GM18505 (cell line): ENCODE data around the gene HADHB.

ENCODE experiments used
- ATAC-seq: cut with Tn5 transposase; IDR thresholded peaks from one replicate; pipeline ENCODE4 v1.9.1; 2021; ENCODE audit not compliant: unreplicated experiment
- POLR2A ChIP-seq: IDR thresholded peaks from 4 replicates; pipeline ENCODE4 v1.6.1; 2011; ENCODE audit warnings: borderline replicate concordance; ENCODE audit not compliant: insufficient read depth, insufficient read length; ENCODE audit errors: extremely low read depth

The HADHB gene

DNA sequence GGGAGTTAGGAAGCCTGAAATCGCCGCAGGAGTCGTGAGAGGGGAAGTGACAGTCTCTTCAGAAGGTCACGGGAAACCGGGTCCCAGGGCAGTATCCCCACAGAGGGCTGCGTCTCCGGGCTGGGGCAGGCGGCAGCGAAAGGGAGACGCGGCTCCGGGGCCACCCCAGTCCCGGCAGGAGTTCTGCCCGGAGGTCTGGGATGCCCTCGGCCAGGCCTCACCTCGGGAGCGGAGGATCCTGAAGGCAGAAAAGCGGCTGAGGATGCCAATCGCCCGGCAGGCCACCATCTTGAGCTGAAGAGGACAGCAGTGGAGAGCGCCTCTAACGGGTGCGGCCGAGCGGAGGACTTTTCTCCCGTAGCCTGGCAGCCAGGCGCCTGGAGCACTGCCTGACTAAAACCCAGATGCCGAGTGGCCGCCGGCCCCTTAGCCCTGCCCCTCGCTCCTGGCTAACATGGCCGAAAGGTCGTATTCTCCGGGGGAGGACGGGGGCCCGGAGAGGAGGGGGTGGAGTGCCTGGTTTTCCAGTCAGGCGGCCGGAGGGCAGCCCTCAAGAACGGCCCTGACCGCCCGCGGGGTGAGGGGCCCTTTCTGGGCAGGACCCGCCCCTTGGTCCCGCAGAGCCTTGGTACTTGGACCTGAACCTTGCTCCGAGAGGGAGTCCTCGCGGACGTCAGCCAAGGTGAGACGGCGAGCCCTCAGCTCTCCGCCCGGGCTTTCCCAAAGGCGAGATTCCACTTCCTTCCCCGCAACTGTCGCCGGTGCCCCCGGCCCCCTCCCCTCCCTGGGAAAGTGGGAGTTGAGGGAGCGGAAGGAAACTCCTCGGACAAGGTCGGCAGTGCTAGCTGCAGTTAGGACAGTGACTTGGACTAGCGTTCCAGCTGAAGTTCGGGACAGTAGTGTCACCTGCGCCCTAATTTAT is at the start of gene HADHB, which contains the start of gene HADHA:
Gene HADHB (plus strand): TSS at position 631 of the 922 bp plus-strand sequence. CDS start 9,316 bp downstream, outside the sequence.
Gene HADHA (minus strand): TSS at position 324 of the 922 bp plus-strand sequence. CDS start 36 bp downstream, at position 288.
- TF ChIP-seq POLR2A: peak; percentile 93
- peak; percentile 68 for ATAC-seq

DNA sequence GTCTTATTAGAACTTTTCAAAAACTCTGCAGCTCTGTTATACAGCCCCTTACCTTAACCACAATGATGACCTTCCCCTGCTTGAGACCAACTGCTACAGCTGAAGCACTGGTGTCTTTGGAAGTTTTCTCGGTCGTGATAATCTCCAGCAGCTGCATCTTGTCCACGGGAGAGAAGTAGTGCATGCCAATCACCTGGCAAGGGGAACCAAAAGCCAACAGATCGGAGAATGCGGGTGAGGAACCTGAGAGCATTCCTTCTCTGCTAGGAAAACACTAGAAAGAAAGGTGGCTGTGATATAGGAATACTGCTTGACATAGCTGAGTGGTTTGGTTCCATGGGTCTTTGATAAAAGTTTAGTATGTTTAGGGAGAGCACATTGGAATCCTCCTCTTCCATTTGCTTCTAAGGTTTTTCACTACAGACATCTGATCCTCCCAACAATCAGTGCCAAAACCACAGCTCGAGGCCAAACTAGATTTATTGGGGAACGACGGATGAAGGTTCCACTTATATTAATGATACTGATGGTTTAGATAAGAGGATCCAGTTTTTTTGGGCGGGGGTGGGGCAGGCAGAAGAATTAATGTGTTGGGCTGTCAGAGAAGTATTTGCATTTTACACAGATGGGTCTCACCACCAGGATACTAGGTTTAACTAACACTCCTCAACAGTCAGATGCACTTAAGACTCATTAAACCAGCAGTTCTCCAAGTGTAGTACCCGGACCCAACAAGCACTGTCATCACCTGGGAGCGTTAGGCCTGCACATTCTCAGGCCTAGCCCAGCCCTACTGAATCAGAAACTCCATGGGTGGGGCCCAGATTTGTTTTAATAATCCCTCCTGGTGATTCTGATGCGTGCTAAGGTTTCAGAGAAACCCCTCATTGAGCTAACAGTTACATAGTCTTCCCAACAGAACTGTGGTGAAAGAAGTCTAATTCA is 49.4 kb upstream of the HADHB start:
- no peak for TF ChIP-seq POLR2A
- ATAC-seq: no peak

DNA sequence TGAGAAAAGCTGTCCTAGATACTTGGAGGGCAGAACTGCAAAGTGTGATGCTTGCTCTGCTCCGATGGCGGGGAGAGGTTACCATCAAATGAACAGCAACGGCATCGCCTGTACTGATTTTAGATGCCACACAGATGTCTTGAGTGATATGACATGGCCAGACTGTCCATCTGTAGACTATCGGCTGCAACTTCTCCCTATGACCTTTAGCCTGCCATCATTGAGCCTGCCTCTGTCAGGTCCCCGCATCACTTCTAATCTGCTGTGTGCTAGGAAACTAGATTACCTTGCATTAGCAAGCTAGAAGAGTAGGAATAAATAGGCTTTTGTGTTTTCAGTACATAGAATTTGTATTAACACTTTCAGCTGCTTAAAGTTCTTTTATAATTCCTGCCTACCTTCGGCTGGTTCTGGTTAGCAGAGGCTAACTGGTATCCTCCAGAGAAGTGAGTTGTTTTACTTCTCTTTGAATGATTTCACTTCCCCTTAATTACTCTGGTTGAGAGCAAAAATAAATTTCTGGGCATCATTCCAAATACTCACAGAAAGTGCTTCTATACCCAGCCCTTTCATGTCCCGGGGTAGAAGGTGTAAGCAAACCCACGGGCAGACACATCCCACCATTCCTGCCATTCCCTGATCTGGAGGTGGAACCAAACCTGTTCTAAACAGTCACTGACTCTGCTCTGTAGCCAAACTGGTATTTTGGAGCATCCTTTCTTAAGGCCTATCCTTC is 47.9 kb upstream of the HADHB start:
- no peak for ATAC-seq
- TF ChIP-seq POLR2A: no peak

GRCh38 chr2:26197516-26197915 is 47.2 kb upstream of the HADHB start:
- ATAC-seq: no peak
- TF ChIP-seq POLR2A: no peak

- TF ChIP-seq POLR2A: no peak
- ATAC-seq: no peak
Measured at GRCh38 chr2:26202981-26203490, 41.7 kb upstream of the HADHB start.

DNA sequence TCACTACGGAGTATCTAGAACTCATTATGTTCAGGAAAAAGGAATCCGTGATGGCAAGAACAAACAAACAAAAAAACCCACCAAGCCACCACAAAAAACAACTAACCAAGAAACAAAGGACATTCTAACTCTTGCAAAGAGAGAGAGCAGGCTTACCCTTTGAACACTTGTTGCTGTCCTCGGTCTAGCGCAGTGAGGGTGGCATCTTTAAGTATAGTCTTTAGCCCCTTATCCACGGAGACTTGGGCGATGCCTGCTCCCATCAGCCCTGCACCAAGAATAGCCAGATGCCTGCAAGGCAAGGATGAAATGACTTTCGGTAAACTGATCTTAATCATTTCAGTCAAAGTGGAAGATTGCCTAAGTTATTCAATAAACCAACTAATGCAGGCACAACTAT is 40.8 kb upstream of the HADHB start:
- TF ChIP-seq POLR2A: no peak
- no peak for ATAC-seq

DNA sequence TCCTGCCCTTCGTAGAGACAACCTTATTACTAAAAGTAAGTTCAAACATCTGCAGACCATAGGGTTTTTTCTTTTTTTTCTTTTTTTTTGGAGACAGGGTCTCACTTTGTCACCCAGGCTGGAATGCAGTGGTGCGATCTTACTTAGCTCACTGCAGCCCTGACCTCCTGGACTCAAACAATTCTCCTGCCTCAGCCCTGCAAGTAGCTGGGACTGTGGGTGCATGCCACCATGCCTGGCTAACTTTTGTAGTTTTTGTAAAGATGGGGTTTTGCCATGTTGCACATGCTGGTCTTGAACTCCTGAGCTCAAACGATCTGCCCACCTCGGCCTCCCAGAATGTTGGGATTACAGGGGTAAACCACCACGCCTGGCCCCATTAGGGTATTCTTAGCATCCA is 32.7 kb upstream of the HADHB start:
- ATAC-seq: no peak

DNA sequence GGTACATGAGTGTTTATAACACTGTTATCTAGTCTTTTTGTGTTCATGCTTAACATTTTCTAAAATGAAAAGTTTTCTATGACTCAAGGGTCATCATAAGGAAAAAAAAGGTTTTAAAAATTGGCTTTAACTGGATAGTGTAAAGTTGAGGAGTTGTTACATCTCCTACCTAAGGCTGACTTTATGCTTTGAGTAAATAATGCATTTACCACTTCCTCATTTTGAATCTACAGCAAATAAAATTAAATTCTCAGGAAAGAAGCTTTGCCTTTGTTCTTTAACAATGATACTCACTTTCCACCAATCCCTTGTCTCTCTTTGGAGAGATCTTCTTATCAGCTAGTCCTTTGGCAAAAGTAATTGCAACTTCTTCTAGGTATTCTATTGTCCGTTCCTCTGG is 30.0 kb upstream of the HADHB start:
- ATAC-seq: no peak
- no peak for TF ChIP-seq POLR2A

More for the DNA sequence above, 32.7 kb upstream of the HADHB start:
- TF ChIP-seq POLR2A: no peak

GRCh38 chr2:26215833-26216232 is 28.9 kb upstream of the HADHB start:
- ATAC-seq: no peak
- no peak for TF ChIP-seq POLR2A

DNA sequence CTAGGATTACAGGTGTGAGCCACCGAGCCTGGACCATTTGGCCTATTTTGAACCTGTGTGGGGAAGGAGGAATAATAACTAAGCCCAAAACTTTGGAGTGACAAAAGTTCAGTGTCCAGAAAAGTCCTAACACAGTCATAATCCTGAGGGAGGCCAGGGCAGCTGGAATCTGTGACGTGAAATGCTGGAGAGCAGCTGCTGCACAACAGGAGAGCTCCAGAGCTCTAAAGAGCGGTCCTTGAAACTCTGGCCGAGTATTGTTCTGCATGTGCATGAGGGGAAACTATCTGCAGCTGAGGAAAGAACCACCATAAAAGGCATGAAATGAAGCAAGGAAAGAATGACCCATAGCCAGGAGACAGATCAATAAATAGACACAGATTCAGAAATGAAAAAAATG is 28.2 kb upstream of the HADHB start:
- ATAC-seq: no peak
- TF ChIP-seq POLR2A: no peak

DNA sequence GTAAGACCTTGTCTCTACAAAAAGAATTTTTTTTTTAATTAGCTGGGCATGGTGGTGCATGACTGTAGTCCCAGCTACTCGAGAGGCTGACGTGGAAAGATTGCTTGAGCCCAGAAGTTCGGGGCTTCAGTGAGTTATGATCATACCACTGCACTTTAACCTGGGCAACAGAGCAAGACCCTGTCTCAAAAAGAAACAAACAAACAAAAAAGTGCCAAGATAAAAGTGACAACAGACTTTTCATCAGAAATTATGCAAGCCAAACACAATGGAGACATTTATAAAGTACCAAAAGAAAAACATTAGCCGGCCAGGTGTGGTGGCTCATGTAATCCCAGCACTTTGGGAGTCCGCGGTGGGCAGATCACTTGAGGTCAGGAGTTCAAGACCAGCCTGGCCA is 27.0 kb upstream of the HADHB start:
- TF ChIP-seq POLR2A: no peak
- no peak for ATAC-seq

DNA sequence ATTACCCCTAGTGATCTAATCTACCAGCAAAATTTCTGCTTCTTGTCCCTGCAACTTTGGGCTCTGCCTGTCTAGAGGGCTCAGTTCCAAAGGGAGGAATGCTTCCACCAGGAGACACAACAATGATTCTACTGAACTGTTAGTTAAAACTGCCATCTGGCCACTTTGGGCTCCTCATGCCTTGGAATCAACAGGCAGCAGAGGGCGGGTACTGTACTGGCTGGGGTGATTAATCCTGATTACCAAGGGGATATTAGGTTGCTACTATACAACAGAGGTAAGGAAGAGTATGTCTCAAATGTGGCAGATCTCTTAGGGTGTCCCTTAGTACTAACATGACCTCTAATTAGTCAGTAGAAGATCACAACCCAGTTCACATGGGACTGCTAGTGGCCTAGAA is 21.7 kb upstream of the HADHB start:
- ATAC-seq: no peak
- TF ChIP-seq POLR2A: no peak

- no peak for ATAC-seq
- no peak for TF ChIP-seq POLR2A
Measured at GRCh38 chr2:26224095-26224494, 20.6 kb upstream of the HADHB start.

GRCh38 chr2:26229595-26229994 is 15.1 kb upstream of the HADHB start:
- no peak for ATAC-seq
- TF ChIP-seq POLR2A: no peak
